T follicular helper cell (primary cell): ENCODE results near the gene ZNF69.
A peak's percentile ranks its signal among the peaks of the same experiment; 100 is the strongest.
"Not testable (repeated sequence)": the region's sequence is repeated elsewhere in the genome, so short reads cannot be mapped to it uniquely, and the experiment has no call there.

Source experiments
- DNase-seq: peaks from one replicate; pipeline ENCODE4 v3.0.0-alpha.2; 2020; ENCODE audit warnings: low read depth

Gene ZNF69

GRCh38 chr19:11894851-11895250, 7.3 kb downstream of the ZNF69 start:
- DNase-seq, result no peak

- no peak for DNase-seq
Measured at GRCh38 chr19:11902228-11902627, 14.6 kb downstream of the ZNF69 start.

- no peak for DNase-seq
Measured at GRCh38 chr19:11905928-11906327, 18.3 kb downstream of the ZNF69 start.

- not testable (repeated sequence) for DNase-seq
Measured at GRCh38 chr19:11911937-11912336, 24.4 kb downstream of the ZNF69 start.

- not testable (repeated sequence) for DNase-seq
Measured at GRCh38 chr19:11914417-11915051, 27.0 kb downstream of the ZNF69 start.

- no peak for DNase-seq
Measured at GRCh38 chr19:11921852-11922495, 34.4 kb downstream of the ZNF69 start.

GRCh38 chr19:11924886-11925650, 37.5 kb downstream of the ZNF69 start, which contains the start of gene ZNF700:
ZNF700 (plus strand) TSS chr19:11925107; CDS start chr19:11925211, 104 bp downstream.
- DNase-seq, result peak; percentile 89

GRCh38 chr19:11925651-11926187, 38.1 kb downstream of the ZNF69 start:
- not testable (repeated sequence) for DNase-seq

- DNase-seq, result no peak
Measured at GRCh38 chr19:11927227-11927626, 39.6 kb downstream of the ZNF69 start.

GRCh38 chr19:11931051-11931450, 43.5 kb downstream of the ZNF69 start:
- no peak for DNase-seq

GRCh38 chr19:11931513-11931912, 43.9 kb downstream of the ZNF69 start:
- DNase-seq, result no peak

GRCh38 chr19:11935829-11936228, 48.2 kb downstream of the ZNF69 start:
- not testable (repeated sequence) for DNase-seq

- not testable (repeated sequence) for DNase-seq
Measured at GRCh38 chr19:11938383-11938782, 50.8 kb downstream of the ZNF69 start.

- DNase-seq, result not testable (repeated sequence)
Measured at GRCh38 chr19:11941361-11941887, 53.8 kb downstream of the ZNF69 start.

GRCh38 chr19:11942008-11942842, 54.6 kb downstream of the ZNF69 start:
- DNase-seq, result no peak

- DNase-seq, result no peak
Measured at GRCh38 chr19:11942843-11943108, 55.2 kb downstream of the ZNF69 start.

GRCh38 chr19:11944656-11945055, 57.1 kb downstream of the ZNF69 start:
- DNase-seq, result no peak

GRCh38 chr19:11948646-11949045, 61.1 kb downstream of the ZNF69 start:
- DNase-seq, result no peak

GRCh38 chr19:11949201-11949600, 61.6 kb downstream of the ZNF69 start:
- no peak for DNase-seq

GRCh38 chr19:11949614-11950080, 62.1 kb downstream of the ZNF69 start:
- not testable (repeated sequence) for DNase-seq

- DNase-seq, result no peak
Measured at GRCh38 chr19:11950312-11950711, 62.7 kb downstream of the ZNF69 start.
